HG02938 (cell line): ENCODE data around the gene NFIX.

Experiments
- ATAC-seq: cut with Tn5 transposase; IDR thresholded peaks from one replicate; pipeline ENCODE4 v1.9.1; 2021; ENCODE audit warnings: mild to moderate bottlenecking, moderate library complexity; ENCODE audit not compliant: unreplicated experiment

The NFIX gene

GRCh38 chr19:13033819-13034611, 38.7 kb downstream of the NFIX start:
- no peak for ATAC-seq

- no peak for ATAC-seq
Measured at GRCh38 chr19:13034636-13035035, 39.4 kb downstream of the NFIX start.

- ATAC-seq = no peak
Measured at GRCh38 chr19:13035820-13036365, 40.6 kb downstream of the NFIX start.

GRCh38 chr19:13036366-13036976, 41.2 kb downstream of the NFIX start:
- ATAC-seq = no peak

- no peak for ATAC-seq
Measured at GRCh38 chr19:13037161-13037560, 41.9 kb downstream of the NFIX start.

GRCh38 chr19:13037731-13038130, 42.5 kb downstream of the NFIX start:
- no peak for ATAC-seq

GRCh38 chr19:13038306-13039210, 43.3 kb downstream of the NFIX start:
- ATAC-seq = no peak

GRCh38 chr19:13039211-13039789, 44.0 kb downstream of the NFIX start:
- no peak for ATAC-seq

- no peak for ATAC-seq
Measured at GRCh38 chr19:13040232-13040947, 45.1 kb downstream of the NFIX start.

GRCh38 chr19:13040948-13041292, 45.6 kb downstream of the NFIX start:
- no peak for ATAC-seq

- no peak for ATAC-seq
Measured at GRCh38 chr19:13042443-13043130, 47.3 kb downstream of the NFIX start.

GRCh38 chr19:13043285-13043684, 48.0 kb downstream of the NFIX start:
- no peak for ATAC-seq

- ATAC-seq = no peak
Measured at GRCh38 chr19:13044231-13044836, 49.1 kb downstream of the NFIX start.

- ATAC-seq = no peak
Measured at GRCh38 chr19:13045812-13046211, 50.5 kb downstream of the NFIX start.

- no peak for ATAC-seq
Measured at GRCh38 chr19:13047374-13047773, 52.1 kb downstream of the NFIX start.

GRCh38 chr19:13050274-13050673, 55.0 kb downstream of the NFIX start:
- ATAC-seq = no peak

GRCh38 chr19:13051557-13052165, 56.4 kb downstream of the NFIX start:
- no peak for ATAC-seq

GRCh38 chr19:13052447-13053175, 57.3 kb downstream of the NFIX start:
- ATAC-seq = no peak
